NCI-H345 treated with DMSO at 0.1 percent for 48 hours (cell line): ENCODE data around the gene NOP58.
"Not testable (repeated sequence)": the region's sequence is repeated elsewhere in the genome, so short reads cannot be mapped to it uniquely, and the experiment has no call there.

Source experiments
- DNase-seq: peaks from one replicate; lab custom pipeline; 2025; ENCODE audit not compliant: unreplicated experiment; lab: John Stamatoyannopoulos, UW

NOP58 gene

DNA sequence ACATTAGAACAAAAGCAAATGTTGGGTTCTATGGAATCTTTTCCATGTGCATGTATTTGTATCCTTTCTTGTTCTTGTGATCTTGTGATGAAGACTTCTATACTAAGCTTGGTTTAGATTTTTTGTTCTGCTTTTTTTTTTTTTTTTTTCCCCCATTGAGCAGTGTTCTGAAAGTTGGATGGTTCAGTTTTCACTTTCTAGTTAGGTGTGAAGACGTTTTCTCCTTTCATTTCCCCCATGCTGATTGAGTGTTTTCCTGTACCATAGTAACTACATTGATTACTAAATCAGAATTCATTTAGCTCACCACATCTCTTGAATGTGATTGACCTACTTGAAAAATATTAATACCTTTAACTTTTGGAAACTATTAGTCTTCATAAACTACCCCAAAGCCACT, 34.1 kb downstream of the NOP58 start:
- DNase-seq = no peak

DNA sequence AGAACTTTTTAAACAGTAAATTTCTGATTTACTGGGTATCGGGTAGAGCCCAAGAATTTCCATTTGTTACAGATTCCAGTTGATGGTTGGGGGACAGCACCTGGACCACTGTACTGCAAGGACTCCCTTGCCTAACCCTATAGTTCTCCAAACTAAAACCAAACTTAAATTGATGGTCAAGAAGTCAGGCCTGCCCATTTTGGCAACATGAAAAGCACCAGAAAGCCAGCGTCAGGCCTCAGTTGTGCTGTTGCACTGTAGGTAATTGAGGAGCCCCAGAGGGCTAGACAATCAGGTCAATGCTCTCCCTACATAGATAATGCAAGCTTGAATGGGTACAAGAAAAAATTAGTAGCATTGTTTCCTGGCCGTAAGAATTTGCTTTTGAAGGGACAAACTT, 40.5 kb downstream of the NOP58 start:
- DNase-seq = no peak

DNA sequence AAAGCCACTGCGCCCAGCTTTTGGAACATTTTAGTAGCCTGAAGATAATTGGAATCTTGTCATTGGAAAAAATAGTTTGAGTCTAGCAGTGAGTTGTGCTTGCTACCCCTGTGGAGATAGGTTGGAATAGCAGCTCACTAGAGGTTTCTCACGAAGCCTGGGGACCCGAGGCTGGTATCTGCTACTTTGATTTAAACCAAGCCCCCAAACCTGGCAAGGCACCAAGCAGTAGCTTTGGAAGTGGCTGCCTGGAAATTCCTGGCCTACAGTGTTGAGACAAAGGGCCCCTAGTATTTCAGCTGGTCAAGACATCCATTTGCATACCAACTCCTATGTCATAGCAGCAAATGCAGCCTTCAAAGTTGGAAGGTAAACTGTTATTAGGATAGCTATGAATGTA, 42.1 kb downstream of the NOP58 start:
- DNase-seq = no peak

DNA sequence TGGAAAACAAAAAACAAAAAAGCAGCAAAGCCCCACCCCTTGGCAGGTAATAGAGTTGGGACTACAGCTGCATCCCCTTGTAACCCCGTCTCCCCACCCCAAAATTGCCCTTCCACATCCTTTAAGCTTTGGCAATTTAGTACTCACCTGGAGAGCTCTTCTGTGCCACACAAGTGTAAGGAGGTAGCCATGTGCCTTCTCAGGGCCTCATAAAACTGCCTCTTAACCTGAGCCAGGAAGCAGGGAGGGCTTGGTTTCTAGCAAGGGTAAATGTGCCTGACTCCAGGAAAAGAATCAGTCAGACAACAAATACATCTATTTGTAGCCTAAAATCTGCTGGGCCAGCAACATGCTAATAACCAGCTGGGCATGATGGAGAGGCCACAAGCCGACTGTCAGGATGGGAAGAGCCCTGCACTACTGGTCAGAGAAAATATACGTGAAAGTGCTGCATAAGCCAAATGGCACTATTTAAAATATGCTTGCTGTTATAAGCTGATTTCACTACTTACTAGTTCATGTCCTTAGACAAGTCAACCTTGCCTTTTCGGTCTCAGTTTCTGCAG, 46.3 kb downstream of the NOP58 start:
- DNase-seq = no peak

DNA sequence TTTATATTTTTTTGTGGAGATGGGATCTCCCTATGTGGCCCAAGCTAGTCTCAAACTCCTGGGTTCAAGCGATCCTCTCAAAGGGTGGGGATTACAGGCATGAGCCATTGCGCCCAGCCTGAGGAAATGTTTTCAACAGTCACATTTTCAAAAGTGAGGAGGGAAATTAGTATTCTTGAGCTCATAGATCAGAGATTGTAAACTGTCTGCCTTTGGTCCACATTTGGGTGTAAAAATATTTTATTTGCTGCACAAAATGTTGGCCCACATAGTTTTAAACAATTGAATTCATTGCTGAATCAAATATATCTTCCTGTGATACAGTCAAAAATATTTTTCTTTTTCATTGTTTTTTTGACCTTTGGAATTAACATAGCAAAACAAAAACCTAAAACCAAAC, 48.6 kb downstream of the NOP58 start:
- DNase-seq = no peak

DNA sequence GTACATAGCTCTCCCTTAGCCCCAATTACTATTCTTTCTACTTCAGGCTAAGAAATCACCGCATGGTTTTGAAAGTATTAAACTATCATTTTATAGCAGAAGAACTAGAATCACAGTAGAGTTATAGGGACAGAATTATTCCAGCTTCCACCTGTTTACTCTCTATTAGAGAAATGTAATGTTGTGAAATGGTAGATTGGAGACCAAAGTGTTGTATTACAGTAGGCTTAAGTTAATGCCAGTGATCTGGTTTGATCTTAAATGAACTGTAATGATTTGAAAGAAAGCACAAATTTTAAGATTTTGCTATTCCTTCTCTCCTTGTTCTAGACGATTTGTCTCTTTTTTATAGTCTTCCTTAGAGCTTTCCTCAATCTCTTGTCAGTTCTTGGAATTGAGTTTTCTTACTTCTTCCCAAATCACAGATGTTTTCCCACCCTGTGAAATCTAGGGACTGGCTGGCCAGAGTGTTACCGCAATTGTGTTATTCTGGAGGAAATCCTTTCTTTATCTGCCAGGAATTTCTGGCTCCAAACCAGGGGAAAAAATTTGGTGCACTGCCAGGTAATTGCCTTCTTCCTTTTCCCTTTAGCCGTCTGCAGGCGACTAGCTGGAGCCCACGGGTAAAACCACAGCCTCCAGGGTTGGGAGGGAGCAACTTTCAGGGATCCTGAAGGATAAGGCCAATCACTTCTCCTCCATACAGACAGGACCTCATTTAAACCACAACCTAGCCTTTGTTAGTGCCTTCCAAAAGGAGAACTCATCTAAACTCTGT, 51.7 kb downstream of the NOP58 start:
- no peak for DNase-seq

DNA sequence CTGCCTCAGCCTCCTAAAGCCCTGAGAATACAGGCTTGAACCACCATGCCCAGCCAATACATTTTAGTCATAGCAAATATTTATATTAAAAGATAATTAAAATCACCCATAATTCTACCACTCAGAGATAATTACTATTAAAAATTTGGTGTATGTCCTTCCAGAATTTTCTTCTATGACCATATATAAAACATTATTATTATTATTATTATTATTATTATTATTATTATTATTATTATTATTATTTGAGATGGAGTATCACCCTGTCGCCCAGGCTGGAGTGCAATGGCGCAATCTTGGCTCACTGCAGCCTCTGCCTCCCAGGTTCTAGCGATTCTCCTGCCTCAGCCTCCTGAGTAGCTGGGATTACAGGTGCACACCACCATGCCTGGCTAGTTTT, 54.8 kb downstream of the NOP58 start:
- not testable (repeated sequence) for DNase-seq

DNA sequence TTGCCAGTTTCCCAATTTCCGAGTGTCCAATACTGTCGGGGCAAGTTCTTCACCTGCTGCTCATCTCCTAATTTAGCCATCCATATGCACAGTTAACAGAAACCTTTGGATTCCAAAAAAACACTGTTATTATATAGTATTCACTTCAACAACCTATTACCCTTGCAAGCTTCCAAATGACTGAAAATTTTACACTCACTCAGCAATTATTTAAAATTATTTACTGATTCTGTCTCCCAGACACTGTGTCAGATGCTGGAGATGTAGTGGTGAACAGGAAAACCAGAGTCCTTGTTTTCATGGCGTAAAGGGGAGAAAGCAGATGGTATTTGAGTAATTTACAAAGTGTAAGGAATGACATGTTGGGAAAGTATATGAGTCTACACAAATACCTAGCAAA, 56.9 kb downstream of the NOP58 start:
- no peak for DNase-seq

DNA sequence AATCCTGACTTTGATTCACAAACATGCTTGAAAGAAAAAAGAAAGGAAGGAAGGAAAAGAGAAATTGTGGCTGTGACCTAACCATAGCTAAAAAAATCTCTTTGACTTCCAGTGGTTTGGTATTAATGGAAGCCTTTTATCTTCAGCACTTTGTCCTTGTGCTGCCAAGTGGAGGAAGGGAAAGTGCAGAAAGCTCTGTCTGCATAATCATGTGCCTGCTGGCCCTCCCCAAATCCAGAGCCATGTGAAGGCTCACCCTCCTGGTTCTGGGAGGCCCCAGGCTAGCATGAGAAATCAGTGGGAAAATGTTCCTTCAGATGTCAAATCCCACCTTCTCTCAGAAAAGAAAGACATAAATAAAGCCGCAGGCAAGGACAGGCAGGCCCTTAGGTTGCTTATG, 62.3 kb downstream of the NOP58 start:
- DNase-seq = no peak

DNA sequence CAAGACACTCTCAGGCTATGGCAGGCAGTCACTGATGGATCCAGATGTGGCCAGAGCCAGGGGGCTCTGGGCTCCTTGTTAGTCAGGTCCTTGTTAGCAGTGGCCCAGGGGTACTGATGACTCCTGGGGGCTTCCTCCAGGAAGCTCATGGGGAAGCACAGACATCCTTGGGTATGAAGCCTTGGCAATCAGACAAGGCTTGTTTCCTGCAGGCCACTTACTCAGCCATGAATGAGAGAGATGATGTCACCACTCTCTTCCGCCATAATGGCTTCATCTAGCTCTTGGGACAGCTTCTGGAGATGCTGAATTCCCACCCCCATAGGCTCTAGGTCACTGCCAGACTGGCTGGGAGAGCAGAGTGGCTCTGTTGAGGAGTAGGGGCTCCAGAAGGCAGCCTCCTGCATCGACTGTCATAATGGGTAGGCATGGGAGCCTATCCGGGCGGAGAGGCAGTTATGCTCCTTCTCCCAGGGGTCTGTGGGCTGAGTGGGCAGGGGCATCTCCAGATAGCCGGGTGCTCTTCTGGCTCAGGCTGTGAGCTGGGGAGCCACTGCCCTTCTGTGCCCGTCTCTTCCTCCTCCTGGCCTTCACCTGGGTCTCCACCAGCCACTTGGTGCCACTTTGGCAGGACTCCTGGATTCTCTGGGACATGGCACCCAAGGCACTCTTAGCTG, 70.4 kb downstream of the NOP58 start:
- no peak for DNase-seq

DNA sequence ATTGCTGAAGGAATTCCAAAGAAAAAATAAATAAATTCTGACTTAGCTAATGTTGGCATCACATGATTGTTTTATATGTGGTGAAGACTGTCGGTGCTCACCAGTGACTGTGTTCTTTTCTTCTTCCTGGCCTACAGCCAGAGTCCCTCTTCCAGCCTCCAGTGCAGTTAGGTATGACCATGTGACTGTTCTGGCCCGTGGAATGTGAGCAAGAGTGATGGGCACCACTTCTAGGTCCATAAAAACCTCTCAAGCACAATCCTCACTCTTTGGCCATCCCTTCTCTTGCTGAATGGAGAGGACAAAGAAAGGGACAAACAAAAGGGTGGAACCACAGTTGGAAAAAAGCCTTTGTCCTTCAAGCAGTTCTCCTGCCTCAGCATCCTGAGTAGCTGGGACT, 71.6 kb downstream of the NOP58 start:
- DNase-seq = no peak

DNA sequence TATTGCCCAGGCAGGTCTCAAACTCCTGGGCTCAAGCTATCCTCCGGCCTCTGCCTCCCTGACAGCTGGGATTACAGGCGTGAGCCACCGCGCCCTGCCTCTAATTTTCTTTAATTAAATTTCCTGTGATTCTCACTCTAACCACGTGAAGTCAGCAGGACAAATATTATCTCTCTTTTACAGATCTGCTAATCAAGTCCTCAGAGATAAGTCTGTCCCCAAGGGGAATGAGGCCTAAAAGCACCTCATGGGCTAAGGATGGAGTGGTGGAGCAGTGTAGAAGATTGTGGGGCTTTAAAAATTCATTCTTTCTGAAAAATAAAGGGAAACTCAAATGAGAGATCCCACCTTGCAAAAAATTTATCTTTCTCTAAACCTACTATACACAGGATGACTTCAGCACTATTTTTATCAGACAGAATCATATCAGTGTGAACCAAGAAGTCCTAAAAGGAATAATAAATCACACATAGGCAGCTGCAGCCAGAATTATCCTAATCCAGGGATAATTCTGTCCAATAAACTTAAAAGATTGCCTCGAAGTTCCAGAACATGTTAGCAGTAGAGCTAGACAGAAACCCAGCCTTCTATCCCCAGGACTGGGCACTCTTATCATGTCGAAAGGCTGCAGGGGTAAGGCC, 72.3 kb downstream of the NOP58 start:
- no peak for DNase-seq

DNA sequence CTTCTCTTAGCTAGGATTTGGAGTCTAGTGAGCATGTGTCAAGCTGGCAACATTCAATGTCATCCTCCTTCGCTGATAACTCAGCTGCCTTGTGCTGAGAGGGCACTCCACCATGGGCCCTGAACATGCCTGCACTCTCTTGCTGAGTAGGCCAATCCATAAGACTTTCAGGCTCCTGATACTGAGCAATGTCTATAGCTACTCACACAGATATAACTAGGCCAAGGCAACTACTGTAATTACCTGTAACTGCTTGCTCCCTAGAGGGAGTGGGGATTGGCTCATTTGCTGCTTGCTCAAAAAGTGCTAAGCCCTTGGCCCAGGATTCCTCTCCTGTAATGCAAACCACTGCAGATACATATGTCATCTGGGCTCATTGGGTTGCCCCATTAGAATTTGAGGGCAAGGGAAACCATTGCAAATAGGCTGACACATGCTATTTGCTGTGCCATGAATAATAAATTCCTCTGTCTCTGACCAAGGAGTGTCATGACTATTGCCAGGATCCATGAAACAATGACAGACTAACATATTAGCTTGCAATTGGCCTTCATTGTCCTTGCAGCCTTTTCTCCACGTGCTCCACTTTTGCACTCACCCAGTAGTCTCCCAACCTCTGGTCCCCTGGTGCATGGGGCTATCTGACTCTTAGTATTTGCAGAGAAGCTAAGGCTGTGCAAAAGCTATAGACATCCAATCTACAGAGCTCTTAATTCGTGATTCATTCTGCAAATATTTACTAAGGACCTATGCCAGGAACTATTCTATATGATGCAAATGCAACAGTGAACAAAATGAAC, 73.7 kb downstream of the NOP58 start:
- peak; percentile 47 for DNase-seq

DNA sequence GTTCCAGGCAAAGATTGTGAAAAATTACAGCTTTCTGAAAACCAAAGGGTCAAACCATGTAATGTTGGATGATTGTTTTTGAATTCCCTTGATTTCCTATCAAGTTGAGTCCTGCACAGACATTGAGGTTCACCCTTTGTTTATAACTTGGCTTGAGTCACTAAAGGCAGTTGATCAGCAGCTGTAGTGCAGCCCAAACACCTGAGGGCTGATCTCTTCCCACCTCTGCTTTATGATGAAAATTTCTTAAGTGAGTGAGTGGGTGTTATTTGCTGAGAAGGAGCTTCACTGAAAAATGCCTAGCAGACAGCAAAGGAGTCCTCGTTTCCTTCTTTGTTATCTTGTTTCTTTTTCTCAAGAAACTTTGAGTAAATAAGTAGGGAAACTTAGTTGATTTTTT, 78.6 kb downstream of the NOP58 start:
- no peak for DNase-seq

DNA sequence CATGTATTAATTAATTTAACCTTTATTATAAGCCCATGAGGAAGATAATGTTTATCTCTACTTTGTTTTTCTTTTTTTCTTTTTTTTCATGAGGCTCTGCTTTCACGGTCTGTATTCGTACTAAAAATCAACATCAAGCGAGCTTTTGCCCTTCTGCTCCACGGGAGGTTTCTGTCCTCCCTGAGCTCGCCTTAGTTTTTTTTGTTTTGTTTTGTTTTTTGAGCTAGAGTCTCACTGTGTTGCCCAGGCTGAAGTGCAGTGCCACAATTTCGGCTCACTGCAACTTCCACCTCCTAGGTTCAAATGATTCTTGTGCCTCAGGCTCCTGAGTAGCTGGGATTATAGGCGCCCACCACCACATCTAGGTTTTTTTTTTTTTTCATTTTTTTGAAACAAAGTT, 80.6 kb downstream of the NOP58 start:
- no peak for DNase-seq
